Caco-2 (cell line): ENCODE results near the gene GIPR. TPM values are rescaled to one million over a fixed set of nuclear protein-coding genes. Genes with fewer than 3 reads are reported as not detected.
A peak's percentile ranks its signal among the peaks of the same experiment; 100 is the strongest.
"Not testable (repeated sequence)": the region's sequence is repeated elsewhere in the genome, so short reads cannot be mapped to it uniquely, and the experiment has no call there.

Source experiments
- BruUV-seq: library from RNA; stranded (reverse); fragments of 400-500 nt; replicated peaks from 2 replicates; lab custom pipeline; 2021; lab: Mats Ljungman, UMichigan
- CTCF ChIA-PET: fragments of 300-600 bp; sonication (Branson Sonifier 250); formaldehyde crosslinking; loops from one replicate; lab custom pipeline; 2022; ENCODE audit warnings: antibody characterized with exemption; lab: Charles Lee
- POLR2A ChIA-PET: fragments of 300-600 bp; sonication (Branson Sonifier 250); formaldehyde crosslinking; loops from one replicate; lab custom pipeline; 2022; ENCODE audit warnings: antibody characterized with exemption; lab: Charles Lee
- DNase-seq, 2 experiments: peaks; one replicate each; pipeline versions ENCODE4 v3.0.0 to v3.0.0-alpha.2; 2020 to 2022
- H3K27me3 ChIP-seq: replicated peaks from 2 replicates; pipeline ENCODE4 v1.6.0; 2011; ENCODE audit warnings: low read length; ENCODE audit not compliant: control insufficient read depth, insufficient read depth
- H3K36me3 ChIP-seq: 2 replicates; pipeline ENCODE4 v1.5.1; 2011; ENCODE audit warnings: low read length; ENCODE audit not compliant: control insufficient read depth, insufficient read depth
- H3K4me1 ChIP-seq: fragments of 250-450 bp; sonication (Bioruptor Pico); 2 replicates; pipeline ENCODE4 v1.5.1; 2020; ENCODE audit warnings: mild to moderate bottlenecking
- H3K4me3 ChIP-seq: 2 replicates; pipeline ENCODE4 v1.5.1; 2011; ENCODE audit warnings: low read depth, mild to moderate bottlenecking, control low read depth, low read length
- H3K9me3 ChIP-seq: fragments of 250-450 bp; sonication (Bioruptor Pico); 2 replicates; pipeline ENCODE4 v1.5.1; 2020; ENCODE audit warnings: mild to moderate bottlenecking, moderate library complexity
- H3K27ac Mint-ChIP-seq: one replicate; pipeline ENCODE4 v1.8.0; 2022; ENCODE audit warnings: mixed read lengths; ENCODE audit not compliant: unreplicated experiment
- H3K27me3 Mint-ChIP-seq: one replicate; pipeline ENCODE4 v1.8.0; 2022; ENCODE audit warnings: mixed read lengths; ENCODE audit not compliant: insufficient read depth, unreplicated experiment
- H3K36me3 Mint-ChIP-seq: one replicate; pipeline ENCODE4 v1.8.0; 2022; ENCODE audit warnings: mild to moderate bottlenecking, mixed read lengths; ENCODE audit not compliant: insufficient read depth, unreplicated experiment
- H3K4me1 Mint-ChIP-seq: one replicate; pipeline ENCODE4 v1.8.0; 2022; ENCODE audit warnings: low read depth, mixed read lengths; ENCODE audit not compliant: unreplicated experiment
- H3K4me3 Mint-ChIP-seq: one replicate; pipeline ENCODE4 v1.8.0; 2022; ENCODE audit warnings: mild to moderate bottlenecking, moderate library complexity, mixed read lengths; ENCODE audit not compliant: unreplicated experiment
- H3K9me3 Mint-ChIP-seq: one replicate; pipeline ENCODE4 v1.8.0; 2022; ENCODE audit warnings: mixed read lengths; ENCODE audit not compliant: unreplicated experiment
- CTCF ChIP-seq, 2 experiments: fragments of 200-600 bp in 1 of 2; IDR thresholded peaks; 1 replicate in 1 of 2; 2 replicates in 1 of 2; pipeline versions ENCODE4 v1.5.1 to v1.8.0; 2011 to 2022; ENCODE audit warnings: antibody characterized with exemption in 1 of 2, control low read depth in 1 of 2, inconsistent platforms in 1 of 2, low read depth in 1 of 2, low read length in 1 of 2, mild to moderate bottlenecking in 1 of 2, moderate library complexity in 1 of 2; ENCODE audit not compliant: insufficient read depth in 1 of 2, severe bottlenecking in 1 of 2, unreplicated experiment in 1 of 2
- intact Hi-C: fragments of 100-400 bp; cut with micrococcal nuclease; formaldehyde crosslinking; loops from one replicate; pipeline ENCODE4 v1.10.0; 2022; ENCODE audit not compliant: unreplicated experiment
- total RNA-seq: library from RNA; stranded (reverse); gene quantifications from 2 replicates; pipeline ENCODE4 v1.2.3, GENCODE V29; 2022

Gene GIPR
- total RNA-seq, 1 experiment from 2014 or later: 2.6 TPM

GRCh38 chr19:45681391-45682015 is 13.5 kb downstream of the GIPR start:
- no TSS peak for BruUV-seq
- peak overlapping the region; percentile 81 for H3K27ac Mint-ChIP-seq
- H3K27me3 ChIP-seq: no peaks in the 10 kb centered on the region
- peaks cover 15% of the 10 kb centered on the region for H3K4me1 ChIP-seq
- H3K4me3 ChIP-seq: peak overlapping the region; percentile 40
- no peaks in the 10 kb centered on the region; the same call in 1 of the 2 replicates for H3K36me3 ChIP-seq
- peaks cover 49% of the 10 kb centered on the region for H3K36me3 Mint-ChIP-seq
- intact Hi-C loops: no loop called here
- peaks cover 12% of the 10 kb centered on the region for H3K4me1 Mint-ChIP-seq
- H3K9me3 ChIP-seq: no peaks in the 10 kb centered on the region
- no peaks in the 10 kb centered on the region for H3K27me3 Mint-ChIP-seq
- CTCF ChIA-PET: interaction anchor here (0.7 to 2.3 kb wide), 5 partner anchors 11 to 91 kb away, joined by 4 to 8 read pairs (median 7); partner anchors contain the start of genes QPCTL and SNRPD2
- H3K9me3 Mint-ChIP-seq: no peaks in the 10 kb centered on the region
- peak; percentile 96 to 97 for TF ChIP-seq CTCF (IDR thresholded peaks at IDR 0.05; ENCODE audit: insufficient read depth in 1 of 2, low read depth in 1 of 2, low read length in 1 of 2, severe bottlenecking in 1 of 2, unreplicated experiment in 1 of 2)
- H3K4me3 Mint-ChIP-seq: peak overlapping the region; percentile 76
- peak; percentile 88 to 93 for DNase-seq
- POLR2A ChIA-PET: interaction anchor here (4.5 kb wide), 1 partner anchor 11 kb away, joined by 54 read pairs; the partner anchor contains the start of genes QPCTL and SNRPD2

- ChIA-PET POLR2A (interaction anchor here (2.0 kb wide), 1 partner anchor 10 kb away, joined by 9 read pairs; the partner anchor contains the start of genes QPCTL and SNRPD2), CTCF (interaction anchor here (1.1 to 2.1 kb wide), 3 partner anchors 11 to 91 kb away, joined by 4 to 8 read pairs (median 8); partner anchors contain the start of genes QPCTL and SNRPD2)
- no TSS peak for BruUV-seq
- H3K36me3 ChIP-seq: peaks cover under 1% of the 10 kb centered on the region; the same call in 1 of the 2 replicates
- H3K4me1 ChIP-seq: peaks cover 12% of the 10 kb centered on the region
- no peak for TF ChIP-seq CTCF (IDR thresholded peaks at IDR 0.05; ENCODE audit: insufficient read depth in 1 of 2, low read depth in 1 of 2, low read length in 1 of 2, severe bottlenecking in 1 of 2, unreplicated experiment in 1 of 2)
- H3K9me3 Mint-ChIP-seq: no peaks in the 10 kb centered on the region
- H3K27ac Mint-ChIP-seq: peak overlapping the region; percentile 81
- no peaks in the 10 kb centered on the region for H3K27me3 ChIP-seq
- peaks cover 49% of the 10 kb centered on the region for H3K36me3 Mint-ChIP-seq
- no peaks in the 10 kb centered on the region for H3K27me3 Mint-ChIP-seq
- peak overlapping the region; percentile 76 for H3K4me3 Mint-ChIP-seq
- no peak overlapping the region; the same call in 1 of the 2 replicates for H3K4me3 ChIP-seq
- no peak for DNase-seq
- intact Hi-C loops: no loop called here
- peaks cover 12% of the 10 kb centered on the region for H3K4me1 Mint-ChIP-seq
- no peaks in the 10 kb centered on the region for H3K9me3 ChIP-seq
Observed at GRCh38 chr19:45682117-45682516, 14.1 kb downstream of the GIPR start.

- intact Hi-C loops: no loop called here
- POLR2A ChIA-PET: interaction anchor here (2.0 kb wide), 1 partner anchor 9 kb away, joined by 9 read pairs; the partner anchor contains the start of genes QPCTL and SNRPD2
- H3K27ac Mint-ChIP-seq: no peak overlapping the region
Observed at GRCh38 chr19:45682908-45683307, 14.9 kb downstream of the GIPR start.

GRCh38 chr19:45685045-45685444 is 17.0 kb downstream of the GIPR start:
- H3K4me3 Mint-ChIP-seq, DNase-seq, H3K27ac Mint-ChIP-seq, H3K36me3 ChIP-seq, H3K9me3 Mint-ChIP-seq, POLR2A ChIA-PET, H3K4me3 ChIP-seq, H3K27me3 Mint-ChIP-seq, intact Hi-C loops, H3K4me1 Mint-ChIP-seq, H3K27me3 ChIP-seq, H3K9me3 ChIP-seq, H3K4me1 ChIP-seq, BruUV-seq: not testable (repeated sequence)
- peaks cover 66% of the 10 kb centered on the region for H3K36me3 Mint-ChIP-seq
- CTCF ChIA-PET: interaction anchor here (0.6 to 0.7 kb wide), 2 partner anchors 46 to 127 kb away, joined by 3 read pairs; partner anchors contain the start of gene FBXO46

More at GRCh38 chr19:45682908-45683307, 14.9 kb downstream of the GIPR start:
- CTCF ChIA-PET: no interaction called here
- Mint-ChIP-seq H3K36me3 (peaks cover 51% of the 10 kb centered on the region), H3K4me1 (peaks cover 12% of the 10 kb centered on the region), H3K4me3 (no peak overlapping the region), H3K27me3 (no peaks in the 10 kb centered on the region), H3K9me3 (no peaks in the 10 kb centered on the region)
- Histone ChIP-seq H3K27me3 (no peaks in the 10 kb centered on the region), H3K9me3 (no peaks in the 10 kb centered on the region), H3K36me3 (peaks cover 6% of the 10 kb centered on the region; the same call in 1 of the 2 replicates), H3K4me1 (peaks cover 12% of the 10 kb centered on the region), H3K4me3 (no peak overlapping the region)
- DNase-seq: no peak
- TF ChIP-seq CTCF (IDR thresholded peaks at IDR 0.05; ENCODE audit: insufficient read depth in 1 of 2, low read depth in 1 of 2, low read length in 1 of 2, severe bottlenecking in 1 of 2, unreplicated experiment in 1 of 2): no peak
- BruUV-seq: no TSS peak
